Mesothelial cell of epicardium (in vitro differentiated cells): ENCODE data around the gene VAMP4. TPM values are rescaled to one million over a fixed set of nuclear protein-coding genes. Genes with fewer than 3 reads are reported as not detected.
"Not testable (repeated sequence)": the region's sequence is repeated elsewhere in the genome, so short reads cannot be mapped to it uniquely, and the experiment has no call there.

Source experiments
- DNase-seq, 2 experiments: peaks; one replicate each; pipeline ENCODE4 v3.0.0; 2021; ENCODE audit warnings: low spot score in 2 of 2; ENCODE audit not compliant: unreplicated experiment in 2 of 2
- H3K27ac Mint-ChIP-seq: 2 replicates; pipeline ENCODE4 v1.8.0; 2021; ENCODE audit warnings: mixed read lengths
- H3K27me3 Mint-ChIP-seq: 2 replicates; pipeline ENCODE4 v1.8.0; 2021; ENCODE audit warnings: low read depth, mixed read lengths
- H3K36me3 Mint-ChIP-seq: 2 replicates; pipeline ENCODE4 v1.8.0; 2021; ENCODE audit warnings: mixed read lengths
- H3K4me1 Mint-ChIP-seq: 2 replicates; pipeline ENCODE4 v1.8.0; 2021; ENCODE audit warnings: mixed read lengths
- H3K4me3 Mint-ChIP-seq: 2 replicates; pipeline ENCODE4 v1.8.0; 2021; ENCODE audit warnings: mild to moderate bottlenecking, moderate library complexity, mixed read lengths
- H3K9me3 Mint-ChIP-seq: 2 replicates; pipeline ENCODE4 v1.8.0; 2021; ENCODE audit warnings: mixed read lengths
- CTCF ChIP-seq: fragments of 200-600 bp; sonication (generic); IDR thresholded peaks from one replicate; pipeline ENCODE4 v1.5.0; 2021; ENCODE audit warnings: antibody characterized with exemption; ENCODE audit not compliant: unreplicated experiment
- total RNA-seq: library from RNA; stranded (reverse); gene quantifications from 3 replicates; pipeline ENCODE4 v1.2.1, GENCODE V29; 2021

Gene VAMP4
- total RNA-seq, 1 donor from 2014 or later: 8.1 TPM

GRCh38 chr1:171712341-171712740, 29.5 kb downstream of the VAMP4 start:
- TF ChIP-seq CTCF: no peak
- DNase-seq: no peak
- no peaks in the 10 kb centered on the region for H3K27me3 Mint-ChIP-seq
- no peak overlapping the region for H3K4me3 Mint-ChIP-seq
- H3K4me1 Mint-ChIP-seq: peaks cover 15% of the 10 kb centered on the region
- H3K36me3 Mint-ChIP-seq: peaks cover 5% of the 10 kb centered on the region
- H3K9me3 Mint-ChIP-seq: no peaks in the 10 kb centered on the region
- no peak overlapping the region for H3K27ac Mint-ChIP-seq

GRCh38 chr1:171711643-171712042, 30.2 kb downstream of the VAMP4 start:
- H3K4me3 Mint-ChIP-seq: no peak overlapping the region
- peaks cover 10% of the 10 kb centered on the region for H3K4me1 Mint-ChIP-seq
- no peak overlapping the region for H3K27ac Mint-ChIP-seq
- H3K9me3 Mint-ChIP-seq: no peaks in the 10 kb centered on the region
- no peak for TF ChIP-seq CTCF
- no peak for DNase-seq
- peaks cover 5% of the 10 kb centered on the region for H3K36me3 Mint-ChIP-seq
- H3K27me3 Mint-ChIP-seq: no peaks in the 10 kb centered on the region

- H3K27ac Mint-ChIP-seq: no peak overlapping the region
- TF ChIP-seq CTCF: no peak
- no peaks in the 10 kb centered on the region for H3K27me3 Mint-ChIP-seq
- peaks cover 5% of the 10 kb centered on the region for H3K36me3 Mint-ChIP-seq
- H3K4me3 Mint-ChIP-seq: no peak overlapping the region
- DNase-seq: no peak
- H3K9me3 Mint-ChIP-seq: no peaks in the 10 kb centered on the region
- H3K4me1 Mint-ChIP-seq: no peaks in the 10 kb centered on the region
Measured at GRCh38 chr1:171707583-171707982, 34.3 kb downstream of the VAMP4 start.

- peaks cover under 1% of the 10 kb centered on the region for H3K36me3 Mint-ChIP-seq
- H3K27me3 Mint-ChIP-seq: no peaks in the 10 kb centered on the region
- TF ChIP-seq CTCF: no peak
- no peak overlapping the region for H3K4me3 Mint-ChIP-seq
- no peak for DNase-seq
- H3K27ac Mint-ChIP-seq: no peak overlapping the region
- H3K4me1 Mint-ChIP-seq: no peaks in the 10 kb centered on the region
- H3K9me3 Mint-ChIP-seq: no peaks in the 10 kb centered on the region
Measured at GRCh38 chr1:171702598-171702997, 39.3 kb downstream of the VAMP4 start.

- DNase-seq: no peak
- Mint-ChIP-seq H3K27ac (no peak overlapping the region), H3K4me1 (no peaks in the 10 kb centered on the region), H3K27me3 (no peaks in the 10 kb centered on the region), H3K4me3 (no peak overlapping the region), H3K36me3 (peaks cover 12% of the 10 kb centered on the region), H3K9me3 (peaks cover 12% of the 10 kb centered on the region)
- TF ChIP-seq CTCF: no peak
Measured at GRCh38 chr1:171699531-171699930, 42.3 kb downstream of the VAMP4 start.

- H3K36me3 Mint-ChIP-seq: peaks cover 12% of the 10 kb centered on the region
- not testable (repeated sequence) for DNase-seq, H3K4me1 Mint-ChIP-seq, H3K4me3 Mint-ChIP-seq, H3K27me3 Mint-ChIP-seq, H3K27ac Mint-ChIP-seq
- peaks cover 18% of the 10 kb centered on the region for H3K9me3 Mint-ChIP-seq
Measured at GRCh38 chr1:171695772-171696171, 46.1 kb downstream of the VAMP4 start.

GRCh38 chr1:171693541-171693940, 48.3 kb downstream of the VAMP4 start:
- H3K9me3 Mint-ChIP-seq: peaks cover 18% of the 10 kb centered on the region
- not testable (repeated sequence) for H3K4me1 Mint-ChIP-seq, H3K4me3 Mint-ChIP-seq, DNase-seq, H3K27ac Mint-ChIP-seq, H3K27me3 Mint-ChIP-seq
- H3K36me3 Mint-ChIP-seq: peaks cover 12% of the 10 kb centered on the region
